Adrenal gland (tissue), 12 donors: ENCODE measurements around the gene LHX1. TPM values are rescaled to one million over a fixed set of nuclear protein-coding genes. Genes with fewer than 3 reads are reported as not detected.
A peak's percentile ranks its signal among the peaks of the same experiment; 100 is the strongest.

ENCODE experiments used
- DNase-seq, 7 donors: peaks; one replicate each; pipeline ENCODE4 v3.0.0-alpha.2; 2019 to 2020
- H3K27ac ChIP-seq, 5 donors: fragments of 200-600 bp; sonication (generic) in 4 of 5; 1 replicate in 3 of 5; 2 replicates in 2 of 5; pipeline versions ENCODE4 v1.5.1 to v1.8.0; 2016 to 2020; ENCODE audit warnings: mild to moderate bottlenecking in 1 of 5
- H3K27me3 ChIP-seq: fragments of 200-600 bp; 2 replicates; pipeline ENCODE4 v1.8.0; 2021
- H3K36me3 ChIP-seq, 2 donors: fragments of 200-600 bp; replicated peaks in 1 of 2; 1 replicate in 1 of 2; 2 replicates in 1 of 2; pipeline versions ENCODE4 v1.5.1 to v1.8.0; 2018 to 2022
- H3K4me1 ChIP-seq, 2 donors: fragments of 200-600 bp; replicated peaks in 1 of 2; 1 replicate in 1 of 2; 2 replicates in 1 of 2; pipeline versions ENCODE4 v1.5.1 to v1.8.0; 2018 to 2021
- H3K4me3 ChIP-seq, 4 donors: fragments of 200-600 bp; sonication (generic) in 3 of 4; one replicate each; pipeline ENCODE4 v1.5.1; 2016 to 2018
- H3K9me3 ChIP-seq, 3 donors: fragments of 200-600 bp; sonication (generic) in 1 of 3; replicated peaks in 1 of 3; 1 replicate in 2 of 3; 2 replicates in 1 of 3; pipeline versions ENCODE4 v1.5.1 to v1.8.0; 2016 to 2021
- POLR2A ChIP-seq, 2 donors: fragments of 450-650 bp; IDR thresholded peaks; one replicate each; pipeline ENCODE4 v1.6.1; 2017; ENCODE audit warnings: antibody characterized with exemption in 2 of 2, mild to moderate bottlenecking in 2 of 2, moderate library complexity in 1 of 2
- WGBS, 4 donors: extraction: QIAGEN DNeasy Blood & Tissue Kit in 2 of 4; methylation state at CpG; one replicate each; pipeline versions ENCODE4 v1.1.5 to v1.1.7; 2013 to 2017; 5-methylcytosine and 5-hydroxymethylcytosine counted together
- intact Hi-C, 2 donors: fragments of 100-400 bp; cut with DNase I; formaldehyde crosslinking; loops; one replicate each; pipeline versions ENCODE4 v1.14.1 to v1.15.0; 2022 to 2023
- polyA plus RNA-seq, 3 donors: library from polyadenylated mRNA; stranded (reverse); fragments of 200-250 nt in 2 of 3; fragments of 350-450 nt in 1 of 3; fragmentation: Illumina TruSeq in 1 of 3; extraction: RNeasy Lipid Tissue Mini Kit (QIAGEN cat#74804) in 1 of 3; gene quantifications; one replicate each; pipeline ENCODE4 v1.2.3, GENCODE V29; 2013 to 2014
- total RNA-seq, 9 donors: library from RNA; depleted of rRNA in 4 of 9; stranded (reverse); fragments of >200 nt in 4 of 9; fragments of 120-200 nt in 1 of 9; fragmentation: NEBNext Ultra II Directional in 1 of 9; extraction: Animal tissue kit (Norgen Biotek cat#: 25700) in 1 of 9; gene quantifications; one replicate each; pipeline versions ENCODE4 v1.1.0 to v1.2.4, GENCODE V29; 2013 to 2023
- TF ChIP-seq, protein P1 (sequence below), 6 experiments: fragments of 450-650 bp in 4 of 6; fragments of 200-600 bp in 2 of 6; sonication (generic) in 1 of 6; IDR thresholded peaks; 1 replicate in 5 of 6; 2 replicates in 1 of 6; pipeline versions ENCODE4 v1.5.1 to v1.8.0; 2016 to 2021; ENCODE audit warnings: antibody characterized with exemption in 6 of 6, mild to moderate bottlenecking in 2 of 6, moderate library complexity in 1 of 6
- donor health status: healthy with polysubstance abuse.
- donor health status: Bipolar disorder and iron deficiency.
- donor health status: DM: yes; HTN: yes; CAD: no.
- donor health status: DM: no; HTN: no; CAD: no.
- donor health status: DM: no; HTN: no; CAD: no.
- donor health status: DM: yes; HTN: yes; CAD: no.

The LHX1 gene
- total and polyA plus RNA-seq, 12 donors: not detected

DNA sequence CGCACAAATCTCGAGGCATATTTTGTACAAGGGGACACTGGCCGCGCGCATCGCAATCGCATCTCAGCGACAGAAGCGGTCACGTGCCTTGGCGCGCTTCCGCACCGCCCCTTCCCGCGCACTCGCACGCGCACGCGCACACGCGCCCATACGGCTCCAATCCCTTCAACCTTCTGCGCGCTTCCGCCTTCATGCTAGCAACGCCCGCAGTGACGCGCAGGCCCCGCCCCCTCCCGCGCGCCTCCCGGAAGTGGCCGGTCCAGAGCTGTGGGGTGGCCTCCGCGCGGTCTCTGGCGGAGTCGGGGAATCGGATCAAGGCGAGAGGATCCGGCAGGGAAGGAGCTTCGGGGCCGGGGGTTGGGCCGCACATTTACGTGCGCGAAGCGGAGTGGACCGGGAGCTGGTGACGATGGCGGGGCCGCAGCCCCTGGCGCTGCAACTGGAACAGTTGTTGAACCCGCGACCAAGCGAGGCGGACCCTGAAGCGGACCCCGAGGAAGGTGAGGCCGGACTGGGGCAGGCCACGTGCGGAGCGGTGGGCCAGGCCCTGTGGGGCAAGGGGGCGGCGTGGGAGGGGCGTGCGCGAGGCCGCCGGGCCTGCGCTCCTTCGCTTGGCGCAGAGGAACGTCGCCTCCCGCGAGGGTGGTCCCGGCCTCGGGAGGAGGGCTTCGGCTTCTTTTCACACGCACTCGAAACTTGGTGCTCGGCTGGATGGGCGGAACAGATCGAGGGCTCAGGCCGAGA lies 11.6 kb downstream of the LHX1 start, which contains the start of gene AATF:
Gene AATF, plus strand, starts transcription at position 238 of the 744 bp plus-strand sequence. Its CDS starts 172 bp downstream, at position 410.
- intact Hi-C loops: loop anchor here in 1 of 2 donors (10.0 kb wide), 1 partner anchor 96 kb away; no protein-coding TSS in a partner anchor

GRCh38 chr17:36949461-36949927 lies 12.2 kb downstream of the LHX1 start:
- Histone ChIP-seq H3K4me3 (peak overlapping the region; percentile 72 to 88 (median 80)), H3K27ac (peak overlapping the region; percentile 84 to 94 (median 86)), H3K4me1 (peaks cover 17 to 25% of the 10 kb centered on the region in 2 donors), H3K9me3 (no peaks in the 10 kb centered on the region), H3K36me3 (peaks cover 0 to 19% of the 10 kb centered on the region in 2 donors), H3K27me3 (peaks cover 32% of the 10 kb centered on the region)
- peak in 1 of 7 donors; percentile 40 for DNase-seq
- 10 to 11% (median 10%) methylated on average over 9 of the region's 9 CpGs for WGBS, 4 donors
- TF ChIP-seq, protein P1, sequence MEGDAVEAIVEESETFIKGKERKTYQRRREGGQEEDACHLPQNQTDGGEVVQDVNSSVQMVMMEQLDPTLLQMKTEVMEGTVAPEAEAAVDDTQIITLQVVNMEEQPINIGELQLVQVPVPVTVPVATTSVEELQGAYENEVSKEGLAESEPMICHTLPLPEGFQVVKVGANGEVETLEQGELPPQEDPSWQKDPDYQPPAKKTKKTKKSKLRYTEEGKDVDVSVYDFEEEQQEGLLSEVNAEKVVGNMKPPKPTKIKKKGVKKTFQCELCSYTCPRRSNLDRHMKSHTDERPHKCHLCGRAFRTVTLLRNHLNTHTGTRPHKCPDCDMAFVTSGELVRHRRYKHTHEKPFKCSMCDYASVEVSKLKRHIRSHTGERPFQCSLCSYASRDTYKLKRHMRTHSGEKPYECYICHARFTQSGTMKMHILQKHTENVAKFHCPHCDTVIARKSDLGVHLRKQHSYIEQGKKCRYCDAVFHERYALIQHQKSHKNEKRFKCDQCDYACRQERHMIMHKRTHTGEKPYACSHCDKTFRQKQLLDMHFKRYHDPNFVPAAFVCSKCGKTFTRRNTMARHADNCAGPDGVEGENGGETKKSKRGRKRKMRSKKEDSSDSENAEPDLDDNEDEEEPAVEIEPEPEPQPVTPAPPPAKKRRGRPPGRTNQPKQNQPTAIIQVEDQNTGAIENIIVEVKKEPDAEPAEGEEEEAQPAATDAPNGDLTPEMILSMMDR (IDR thresholded peaks at IDR 0.05): no peak
- TF ChIP-seq POLR2A (IDR thresholded peaks at IDR 0.05): no peak
- intact Hi-C loops: loop anchor here in 1 of 2 donors (10.0 kb wide), 1 partner anchor 95 kb away; no protein-coding TSS in a partner anchor

More for the DNA sequence above, 11.6 kb downstream of the LHX1 start, which contains the start of gene AATF:
- TF ChIP-seq, protein P1 (IDR thresholded peaks at IDR 0.05): no peak
- TF ChIP-seq POLR2A (IDR thresholded peaks at IDR 0.05): peak; percentile 48 to 75
- Histone ChIP-seq H3K4me3 (peak within 1 kb of the TSS; percentile 72 to 88 (median 80)), H3K36me3 (peaks cover 0 to 13% of the 10 kb centered on the region in 2 donors), H3K27ac (peak within 1 kb of the TSS; percentile 84 to 94 (median 86)), H3K9me3 (no peaks in the 10 kb centered on the region), H3K4me1 (peaks cover 17 to 25% of the 10 kb centered on the region in 2 donors), H3K27me3 (peaks cover 38% of the 10 kb centered on the region)
- peak; percentile 96 to 98 (median 97) for DNase-seq
- 0 to 1% (median 0%) methylated on average over 31 to 90 of the region's 90 CpGs for WGBS, 4 donors

DNA sequence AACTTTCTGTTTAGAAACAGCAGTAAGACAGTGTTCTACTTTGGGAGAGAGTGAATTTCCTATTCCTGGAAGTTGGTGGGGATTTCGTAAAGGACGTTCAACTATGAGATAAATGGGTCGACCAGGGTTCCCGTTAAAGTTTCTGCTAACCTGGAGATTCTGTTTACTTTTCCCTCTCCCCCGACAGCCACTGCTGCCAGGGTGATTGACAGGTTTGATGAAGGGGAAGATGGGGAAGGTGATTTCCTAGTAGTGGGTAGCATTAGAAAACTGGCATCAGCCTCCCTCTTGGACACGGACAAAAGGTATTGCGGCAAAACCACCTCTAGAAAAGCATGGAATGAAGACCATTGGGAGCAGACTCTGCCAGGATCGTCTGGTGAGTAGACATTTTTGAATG lies 12.8 kb downstream of the LHX1 start:
- Histone ChIP-seq H3K9me3 (no peaks in the 10 kb centered on the region), H3K27ac (no peak overlapping the region), H3K36me3 (peaks cover 0 to 25% of the 10 kb centered on the region in 2 donors), H3K4me1 (peaks cover 17 to 25% of the 10 kb centered on the region in 2 donors), H3K4me3 (peak overlapping the region in 2 of 4 donors; percentile 72 to 78), H3K27me3 (peaks cover 27% of the 10 kb centered on the region)
- TF ChIP-seq POLR2A (IDR thresholded peaks at IDR 0.05): no peak
- TF ChIP-seq, protein P1 (IDR thresholded peaks at IDR 0.05): no peak
- intact Hi-C loops: no loop called here
- no peak for DNase-seq
- 66 to 72% (median 69%) methylated on average over 8 of the region's 8 CpGs for WGBS, 4 donors

- H3K9me3 ChIP-seq: no peaks in the 10 kb centered on the region
- DNase-seq: no peak
- H3K4me1 ChIP-seq: peaks cover 17 to 25% of the 10 kb centered on the region in 2 donors
- H3K36me3 ChIP-seq: peaks cover 0 to 37% of the 10 kb centered on the region in 2 donors
- peaks cover 15% of the 10 kb centered on the region for H3K27me3 ChIP-seq
- intact Hi-C loops: no loop called here
- no peak overlapping the region for H3K27ac ChIP-seq
- no peak overlapping the region for H3K4me3 ChIP-seq
- 75 to 86% (median 82%) methylated on average over 5 of the region's 5 CpGs for WGBS, 4 donors
- no peak for TF ChIP-seq POLR2A (IDR thresholded peaks at IDR 0.05)
- TF ChIP-seq, protein P1 (IDR thresholded peaks at IDR 0.05): no peak
Observed at GRCh38 chr17:36951084-36951789, 14.0 kb downstream of the LHX1 start.
